ENCODE data around the gene KIAA1671.

KIAA1671 gene

GRCh38 chr22:24985826-24986214 lies 33.3 kb downstream of the KIAA1671 start:
- peak in 1 of 2 experiments; percentile 36; a peak in 1 of 4 replicates for TF ChIP-seq REST (IDR thresholded peaks at IDR 0.05; ENCODE audit: insufficient read depth in 1 of 2, low read depth in 2 of 2, low read length in 2 of 2)
- TF ChIP-seq POLR2AphosphoS5 (IDR thresholded peaks at IDR 0.05; ENCODE audit: low read depth, low read length): no peak
- TF ChIP-seq FOXP2 (optimal IDR thresholded peaks at IDR 0.05; ENCODE audit: borderline replicate concordance, extremely low read depth, extremely low read length, insufficient read depth): peak; percentile 53

- TF ChIP-seq FOXP2 (optimal IDR thresholded peaks at IDR 0.05; ENCODE audit: borderline replicate concordance, extremely low read depth, extremely low read length, insufficient read depth): peak; percentile 63
- TF ChIP-seq POLR2AphosphoS5 (IDR thresholded peaks at IDR 0.05; ENCODE audit: low read depth, low read length): no peak
Measured at GRCh38 chr22:24986816-24987215, 34.3 kb downstream of the KIAA1671 start.

GRCh38 chr22:24989135-24989534 lies 36.6 kb downstream of the KIAA1671 start:
- TF ChIP-seq FOXP2 (optimal IDR thresholded peaks at IDR 0.05; ENCODE audit: borderline replicate concordance, extremely low read depth, extremely low read length, insufficient read depth) (no peak), SIN3A (IDR thresholded peaks at IDR 0.05; ENCODE audit: borderline replicate concordance, insufficient read depth, low read length) (no peak), TAF1 (IDR thresholded peaks at IDR 0.05; ENCODE audit: borderline replicate concordance, insufficient read depth, low read length) (no peak), REST (IDR thresholded peaks at IDR 0.05; ENCODE audit: insufficient read depth in 1 of 2, low read depth in 2 of 2, low read length in 2 of 2) (no peak), POLR2AphosphoS5 (IDR thresholded peaks at IDR 0.05; ENCODE audit: low read depth, low read length) (no peak)

GRCh38 chr22:24989541-24989951 lies 37.0 kb downstream of the KIAA1671 start:
- TF ChIP-seq FOXP2 (optimal IDR thresholded peaks at IDR 0.05; ENCODE audit: borderline replicate concordance, extremely low read depth, extremely low read length, insufficient read depth) (no peak), TAF1 (IDR thresholded peaks at IDR 0.05; ENCODE audit: borderline replicate concordance, insufficient read depth, low read length) (no peak), SIN3A (IDR thresholded peaks at IDR 0.05; ENCODE audit: borderline replicate concordance, insufficient read depth, low read length) (no peak), POLR2AphosphoS5 (IDR thresholded peaks at IDR 0.05; ENCODE audit: low read depth, low read length) (no peak), REST (IDR thresholded peaks at IDR 0.05; ENCODE audit: insufficient read depth in 1 of 2, low read depth in 2 of 2, low read length in 2 of 2) (no peak)

GRCh38 chr22:24990344-24990905 lies 37.9 kb downstream of the KIAA1671 start:
- TF ChIP-seq POLR2AphosphoS5 (IDR thresholded peaks at IDR 0.05; ENCODE audit: low read depth, low read length) (no peak), REST (IDR thresholded peaks at IDR 0.05; ENCODE audit: insufficient read depth in 1 of 2, low read depth in 2 of 2, low read length in 2 of 2) (no peak), FOXP2 (optimal IDR thresholded peaks at IDR 0.05; ENCODE audit: borderline replicate concordance, extremely low read depth, extremely low read length, insufficient read depth) (no peak), SIN3A (IDR thresholded peaks at IDR 0.05; ENCODE audit: borderline replicate concordance, insufficient read depth, low read length) (no peak), TAF1 (IDR thresholded peaks at IDR 0.05; ENCODE audit: borderline replicate concordance, insufficient read depth, low read length) (no peak)

Measured in PFSK-1 (cell line).